H1 (cell line): ENCODE measurements around the gene CSH1. TPM values are rescaled to one million over a fixed set of nuclear protein-coding genes. Genes with fewer than 3 reads are reported as not detected.
"Not testable (repeated sequence)": the region's sequence is repeated elsewhere in the genome, so short reads cannot be mapped to it uniquely, and the experiment has no call there.

ENCODE experiments used
- CTCF ChIA-PET: fragments of 300-600 bp; sonication (Branson Sonifier 250); formaldehyde crosslinking; loops from one replicate; lab custom pipeline; 2021; ENCODE audit not compliant: partially characterized antibody; lab: Charles Lee
- POLR2A ChIA-PET: fragments of 300-600 bp; sonication (Branson Sonifier 250); formaldehyde crosslinking; loops from one replicate; lab custom pipeline; 2021; ENCODE audit warnings: inconsistent platforms; ENCODE audit not compliant: partially characterized antibody; lab: Charles Lee
- DNase-seq, 2 experiments: peaks; one replicate each; pipeline versions ENCODE4 v3.0.0 to v3.0.0-alpha.2; 2010 to 2022; ENCODE audit warnings: low spot score in 2 of 2, low read depth in 1 of 2, mixed read lengths in 1 of 2
- FAIRE-seq: peaks from 2 replicates; lab custom pipeline; 2011; peaks lifted over from hg19 to GRCh38; lab: Jason Lieb, UNC
- H2AFZ ChIP-seq: 2 replicates; pipeline ENCODE4 v1.8.1; 2012; ENCODE audit warnings: low read length, inconsistent platforms
- H2AK5ac ChIP-seq: 2 replicates; pipeline ENCODE4 v1.6.1; 2013; ENCODE audit warnings: low read depth, low read length
- H2BK120ac ChIP-seq: replicated peaks from 2 replicates; pipeline ENCODE3; 2013; ENCODE audit warnings: low read depth, low read length, inconsistent platforms
- H2BK12ac ChIP-seq: 2 replicates; pipeline ENCODE4 v1.6.1; 2013; ENCODE audit warnings: low read depth, low read length
- H2BK15ac ChIP-seq: 2 replicates; pipeline ENCODE4 v1.6.1; 2013; ENCODE audit warnings: low read length
- H2BK20ac ChIP-seq: 2 replicates; pipeline ENCODE4 v1.6.1; 2013; ENCODE audit warnings: low read length
- H2BK5ac ChIP-seq: 2 replicates; pipeline ENCODE4 v1.6.1; 2013; ENCODE audit warnings: low read depth, low read length
- H3K14ac ChIP-seq: 2 replicates; pipeline ENCODE4 v1.6.1; 2013; ENCODE audit warnings: inconsistent platforms; ENCODE audit not compliant: insufficient read length
- H3K18ac ChIP-seq: 2 replicates; pipeline ENCODE4 v1.6.1; 2013; ENCODE audit warnings: low read length; ENCODE audit errors: extremely low read depth
- H3K23ac ChIP-seq: 2 replicates; pipeline ENCODE4 v1.6.1; 2013; ENCODE audit warnings: inconsistent platforms; ENCODE audit not compliant: insufficient read length
- H3K23me2 ChIP-seq: 2 replicates; pipeline ENCODE4 v1.6.1; 2013; ENCODE audit warnings: low read depth, low read length
- H3K27ac ChIP-seq: 2 replicates; pipeline ENCODE4 v1.6.1; 2011; ENCODE audit warnings: low read depth, low read length, inconsistent platforms
- H3K27me3 ChIP-seq, 4 experiments: replicated peaks in 1 of 4; 1 replicate in 1 of 4; 2 replicates in 3 of 4; pipeline versions ENCODE4 v1.6.1 to v1.8.1; 2011 to 2013; ENCODE audit warnings: low read length in 3 of 4, mild to moderate bottlenecking in 3 of 4, inconsistent platforms in 2 of 4, mixed read lengths in 2 of 4, moderate library complexity in 1 of 4; ENCODE audit not compliant: control insufficient read depth in 3 of 4, insufficient read depth in 3 of 4; ENCODE audit errors: extremely low read depth in 1 of 4
- H3K36me3 ChIP-seq, 4 experiments: 2 replicates each; pipeline versions ENCODE4 v1.6.1 to v1.8.1; 2011 to 2013; ENCODE audit warnings: mild to moderate bottlenecking in 4 of 4, low read length in 3 of 4, moderate library complexity in 2 of 4, control low read depth in 1 of 4, inconsistent platforms in 1 of 4; ENCODE audit not compliant: insufficient read depth in 4 of 4, control insufficient read depth in 2 of 4
- H3K4ac ChIP-seq: replicated peaks from 2 replicates; pipeline ENCODE3; 2013; ENCODE audit warnings: low read length, low read depth, mixed read lengths, inconsistent platforms; ENCODE audit not compliant: insufficient read length
- H3K4me1 ChIP-seq, 4 experiments: replicated peaks in 1 of 4; 1 replicate in 1 of 4; 2 replicates in 3 of 4; pipeline versions ENCODE4 v1.6.1 to v1.8.1; 2011 to 2013; ENCODE audit warnings: low read length in 3 of 4, inconsistent platforms in 2 of 4, mixed read lengths in 1 of 4; ENCODE audit not compliant: insufficient read depth in 4 of 4, control insufficient read depth in 3 of 4
- H3K4me2 ChIP-seq, 2 experiments: 2 replicates each; pipeline versions ENCODE4 v1.6.1 to v1.8.1; 2011 to 2013; ENCODE audit warnings: low read depth in 2 of 2, low read length in 2 of 2, control low read depth in 1 of 2, inconsistent platforms in 1 of 2, mild to moderate bottlenecking in 1 of 2; ENCODE audit not compliant: insufficient read depth in 1 of 2
- H3K4me3 ChIP-seq, 4 experiments: fragments of 200-600, 300-600 bp in 1 of 4; sonication (generic), shearing (Covaris generic), sonication (Bioruptor Twin) in 1 of 4; 2 replicates each; pipeline versions ENCODE4 v1.5.1 to v1.8.1; 2011 to 2016; ENCODE audit warnings: low read length in 4 of 4, low read depth in 3 of 4, control low read depth in 2 of 4, inconsistent platforms in 2 of 4, mild to moderate bottlenecking in 2 of 4, mixed read lengths in 1 of 4, moderate library complexity in 1 of 4; ENCODE audit not compliant: insufficient read depth in 2 of 4; ENCODE audit errors: extremely low read depth in 1 of 4
- H3K56ac ChIP-seq: replicated peaks from 2 replicates; pipeline ENCODE3; 2013; ENCODE audit warnings: low read depth, mild to moderate bottlenecking, mixed read lengths, low read length, inconsistent platforms; ENCODE audit not compliant: insufficient read length
- H3K79me1 ChIP-seq: 2 replicates; pipeline ENCODE4 v1.6.1; 2013; ENCODE audit warnings: low read depth, low read length, control low read depth
- H3K79me2 ChIP-seq, 2 experiments: 2 replicates each; pipeline versions ENCODE4 v1.6.1 to v1.8.1; 2012 to 2013; ENCODE audit warnings: low read length in 2 of 2, mild to moderate bottlenecking in 2 of 2, inconsistent platforms in 1 of 2; ENCODE audit not compliant: insufficient read depth in 2 of 2, control insufficient read depth in 1 of 2
- H3K9ac ChIP-seq, 4 experiments: replicated peaks in 1 of 4; 1 replicate in 1 of 4; 2 replicates in 3 of 4; pipeline versions ENCODE4 v1.6.1 to v1.8.1; 2011 to 2013; ENCODE audit warnings: low read depth in 3 of 4, low read length in 3 of 4, control low read depth in 2 of 4, mild to moderate bottlenecking in 2 of 4, moderate library complexity in 2 of 4, inconsistent platforms in 1 of 4; ENCODE audit errors: extremely low read depth in 1 of 4
- H3K9me3 ChIP-seq, 2 experiments: 2 replicates each; pipeline versions ENCODE4 v1.6.1 to v1.8.1; 2012 to 2013; ENCODE audit warnings: mild to moderate bottlenecking in 2 of 2, moderate library complexity in 2 of 2, control low read depth in 1 of 2, inconsistent platforms in 1 of 2, low read depth in 1 of 2, low read length in 1 of 2, mixed read lengths in 1 of 2; ENCODE audit not compliant: insufficient read depth in 2 of 2
- H4K20me1 ChIP-seq, 2 experiments: replicated peaks in 1 of 2; 2 replicates each; pipeline versions ENCODE3 to v1.8.1; 2011 to 2013; ENCODE audit warnings: inconsistent platforms in 2 of 2, low read length in 2 of 2, mild to moderate bottlenecking in 1 of 2; ENCODE audit not compliant: insufficient read depth in 2 of 2, control insufficient read depth in 1 of 2
- H4K5ac ChIP-seq: 2 replicates; pipeline ENCODE4 v1.6.1; 2013; ENCODE audit warnings: low read length, low read depth, mixed read lengths, inconsistent platforms; ENCODE audit not compliant: insufficient read length
- H4K8ac ChIP-seq: 2 replicates; pipeline ENCODE4 v1.8.0; 2013; ENCODE audit warnings: mild to moderate bottlenecking, moderate library complexity, low read length, inconsistent platforms; ENCODE audit not compliant: insufficient read depth; ENCODE audit errors: extremely low read depth
- H4K91ac ChIP-seq: replicated peaks from 2 replicates; pipeline ENCODE3; 2013; ENCODE audit warnings: low read length, mixed read lengths, inconsistent platforms; ENCODE audit not compliant: insufficient read length
- WGBS, 2 experiments: shearing (Covaris generic) in 1 of 2; methylation state at CpG; one replicate each; pipeline versions ENCODE4 v1.1.6 to v1.1.7; 2013 to 2015; ENCODE audit warnings: low lambda C conversion rate in 2 of 2, mixed read lengths in 2 of 2, inconsistent platforms in 1 of 2, low coverage in 1 of 2, missing lambda C conversion rate in 1 of 2; ENCODE audit not compliant: insufficient replicate concordance in 2 of 2, insufficient coverage in 1 of 2, insufficient read length in 1 of 2; ENCODE audit errors: extremely low coverage in 1 of 2, missing lambda C conversion rate in 1 of 2; 5-methylcytosine and 5-hydroxymethylcytosine counted together
- polyA plus RNA-seq, 7 experiments: library from polyadenylated mRNA; depleted of rRNA in 3 of 7; stranded (reverse) in 5 of 7; unstranded in 2 of 7; fragments of >200 nt in 5 of 7; fragments of 200-250 nt in 2 of 7; gene quantifications; 1 replicate in 5 of 7; 2 replicates in 1 of 7; 4 replicates in 1 of 7; pipeline versions ENCODE4 v1.2.1 to v1.2.3, GENCODE V29; 2011 to 2013; ENCODE audit warnings: missing spikeins in 2 of 7, mixed read lengths in 2 of 7
- total RNA-seq: library from RNA; stranded (reverse); fragmentation: NEBNext Ultra II Directional; extraction: Animal tissue kit (Norgen Biotek cat#: 25700); gene quantifications from 2 replicates; pipeline ENCODE4 v1.2.1, GENCODE V29; 2021

The CSH1 gene
- total and polyA plus RNA-seq, 2 of the 8 experiments (the other 6 are each of a cell fraction or from before 2014, with no cell fraction given) = 0.12 TPM; not detected in 1

DNA sequence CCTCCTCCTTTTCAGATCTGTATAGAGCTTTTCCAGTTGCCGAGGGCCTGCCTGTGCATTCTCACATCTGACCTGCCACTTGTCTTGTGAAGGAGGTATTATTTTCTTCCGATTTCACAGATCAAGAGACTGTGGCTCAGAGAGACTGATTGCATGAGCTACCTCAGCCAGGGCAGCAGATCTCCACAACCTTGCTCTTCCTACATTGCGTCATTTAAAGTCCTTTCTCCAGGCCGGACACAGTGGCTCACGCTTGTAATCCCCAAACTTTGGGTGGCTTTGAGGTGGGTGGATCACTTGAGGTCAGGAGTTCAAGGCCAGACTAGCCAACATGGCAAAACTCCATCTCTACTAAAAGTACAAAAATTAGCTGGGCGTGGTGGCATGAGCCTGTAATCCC lies 23.7 kb upstream of the CSH1 start:
- not testable (repeated sequence) for H3K9me3 ChIP-seq, H2BK120ac ChIP-seq, H3K27ac ChIP-seq, H2BK12ac ChIP-seq, H3K79me2 ChIP-seq, H3K14ac ChIP-seq, H2AFZ ChIP-seq, H4K20me1 ChIP-seq, H4K8ac ChIP-seq, H3K23me2 ChIP-seq, FAIRE-seq, H4K5ac ChIP-seq, H2BK15ac ChIP-seq, H3K9ac ChIP-seq, H4K91ac ChIP-seq, H2AK5ac ChIP-seq, H2BK5ac ChIP-seq, H3K56ac ChIP-seq, H3K4me2 ChIP-seq, H3K23ac ChIP-seq, H3K36me3 ChIP-seq, H3K4me3 ChIP-seq, H3K4ac ChIP-seq, H3K18ac ChIP-seq, H2BK20ac ChIP-seq, DNase-seq, H3K4me1 ChIP-seq, H3K27me3 ChIP-seq, H3K79me1 ChIP-seq
- CTCF ChIA-PET = interaction anchor here (0.6 to 11.2 kb wide), 38 partner anchors 9 to 315 kb away, joined by 3 to 270 read pairs (median 12); partner anchors contain the start of genes CD79B, CSHL1, GH2 and PRR29
- 93% methylated on average over 6 of the region's 6 CpGs; no CpG with 5 or more reads in 1 of the 2 experiments for WGBS, 2 experiments
- POLR2A ChIA-PET = interaction anchor here (1.0 to 2.5 kb wide), 5 partner anchors 12 to 226 kb away, joined by 3 to 13 read pairs (median 4); partner anchors contain the start of gene CD79B
